Adrenal gland (tissue), 12 donors: ENCODE data around the gene FGD4. TPM values are rescaled to one million over a fixed set of nuclear protein-coding genes. Genes with fewer than 3 reads are reported as not detected.

Experiments used
- DNase-seq, 7 donors: peaks; one replicate each; pipeline ENCODE4 v3.0.0-alpha.2; 2019 to 2020
- H3K27ac ChIP-seq, 5 donors: fragments of 200-600 bp; sonication (generic) in 4 of 5; 1 replicate in 3 of 5; 2 replicates in 2 of 5; pipeline versions ENCODE4 v1.5.1 to v1.8.0; 2016 to 2020; ENCODE audit warnings: mild to moderate bottlenecking in 1 of 5
- H3K27me3 ChIP-seq: fragments of 200-600 bp; 2 replicates; pipeline ENCODE4 v1.8.0; 2021
- H3K36me3 ChIP-seq, 2 donors: fragments of 200-600 bp; replicated peaks in 1 of 2; 1 replicate in 1 of 2; 2 replicates in 1 of 2; pipeline versions ENCODE4 v1.5.1 to v1.8.0; 2018 to 2022
- H3K4me1 ChIP-seq, 2 donors: fragments of 200-600 bp; replicated peaks in 1 of 2; 1 replicate in 1 of 2; 2 replicates in 1 of 2; pipeline versions ENCODE4 v1.5.1 to v1.8.0; 2018 to 2021
- H3K4me3 ChIP-seq, 4 donors: fragments of 200-600 bp; sonication (generic) in 3 of 4; one replicate each; pipeline ENCODE4 v1.5.1; 2016 to 2018
- H3K9me3 ChIP-seq, 3 donors: fragments of 200-600 bp; sonication (generic) in 1 of 3; replicated peaks in 1 of 3; 1 replicate in 2 of 3; 2 replicates in 1 of 3; pipeline versions ENCODE4 v1.5.1 to v1.8.0; 2016 to 2021
- CTCF ChIP-seq, 6 experiments: fragments of 450-650 bp in 4 of 6; fragments of 200-600 bp in 2 of 6; sonication (generic) in 1 of 6; IDR thresholded peaks; 1 replicate in 5 of 6; 2 replicates in 1 of 6; pipeline versions ENCODE4 v1.5.1 to v1.8.0; 2016 to 2021; ENCODE audit warnings: antibody characterized with exemption in 6 of 6, mild to moderate bottlenecking in 2 of 6, moderate library complexity in 1 of 6
- POLR2A ChIP-seq, 2 donors: fragments of 450-650 bp; IDR thresholded peaks; one replicate each; pipeline ENCODE4 v1.6.1; 2017; ENCODE audit warnings: antibody characterized with exemption in 2 of 2, mild to moderate bottlenecking in 2 of 2, moderate library complexity in 1 of 2
- WGBS, 4 donors: extraction: QIAGEN DNeasy Blood & Tissue Kit in 2 of 4; methylation state at CpG; one replicate each; pipeline versions ENCODE4 v1.1.5 to v1.1.7; 2013 to 2017; 5-methylcytosine and 5-hydroxymethylcytosine counted together
- intact Hi-C, 2 donors: fragments of 100-400 bp; cut with DNase I; formaldehyde crosslinking; loops; one replicate each; pipeline versions ENCODE4 v1.14.1 to v1.15.0; 2022 to 2023
- polyA plus RNA-seq, 3 donors: library from polyadenylated mRNA; stranded (reverse); fragments of 200-250 nt in 2 of 3; fragments of 350-450 nt in 1 of 3; fragmentation: Illumina TruSeq in 1 of 3; extraction: RNeasy Lipid Tissue Mini Kit (QIAGEN cat#74804) in 1 of 3; gene quantifications; one replicate each; pipeline ENCODE4 v1.2.3, GENCODE V29; 2013 to 2014
- total RNA-seq, 9 donors: library from RNA; depleted of rRNA in 4 of 9; stranded (reverse); fragments of >200 nt in 4 of 9; fragments of 120-200 nt in 1 of 9; fragmentation: NEBNext Ultra II Directional in 1 of 9; extraction: Animal tissue kit (Norgen Biotek cat#: 25700) in 1 of 9; gene quantifications; one replicate each; pipeline versions ENCODE4 v1.1.0 to v1.2.4, GENCODE V29; 2013 to 2023
- donor health status: healthy with polysubstance abuse.
- donor health status: Bipolar disorder and iron deficiency.
- donor health status: DM: yes; HTN: yes; CAD: no.
- donor health status: DM: no; HTN: no; CAD: no.
- donor health status: DM: no; HTN: no; CAD: no.
- donor health status: DM: yes; HTN: yes; CAD: no.

FGD4 gene
- total and polyA plus RNA-seq, 12 donors, result 1.7 to 38.5 (median 16.6) TPM

DNA sequence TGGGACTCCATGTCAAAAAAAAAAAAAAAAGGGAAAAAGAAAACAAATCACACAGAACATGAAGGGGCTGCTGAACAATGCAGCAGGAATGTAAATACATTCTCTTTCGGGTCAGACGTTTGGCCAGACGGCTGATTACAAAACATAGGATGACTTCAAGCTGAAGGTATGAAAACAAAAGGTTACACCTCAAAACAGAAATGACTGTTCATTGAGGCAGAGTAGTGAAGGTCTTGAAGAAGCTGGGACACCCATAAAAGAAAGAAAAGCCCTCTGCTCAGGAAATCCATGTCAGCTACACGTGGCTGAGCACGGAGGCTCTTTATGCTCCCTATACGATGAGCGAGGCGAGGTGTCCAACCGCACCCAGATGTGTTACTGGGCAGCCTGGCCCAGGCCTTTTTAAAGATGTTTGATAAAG, 37.7 kb downstream of the FGD4 start:
- Histone ChIP-seq H3K4me3 (no peak overlapping the region), H3K27me3 (no peaks in the 10 kb centered on the region), H3K36me3 (no peaks in the 10 kb centered on the region), H3K27ac (no peak overlapping the region), H3K9me3 (no peaks in the 10 kb centered on the region), H3K4me1 (no peaks in the 10 kb centered on the region)
- WGBS, 4 donors, result 68 to 74% (median 72%) methylated on average over 9 of the region's 9 CpGs
- TF ChIP-seq CTCF (IDR thresholded peaks at IDR 0.05), result no peak
- no peak for TF ChIP-seq POLR2A (IDR thresholded peaks at IDR 0.05)
- DNase-seq, result no peak
- intact Hi-C loops, result no loop called here

- intact Hi-C loops, result no loop called here
- no peak for DNase-seq
- Histone ChIP-seq H3K9me3 (no peaks in the 10 kb centered on the region), H3K4me3 (no peak overlapping the region), H3K4me1 (no peaks in the 10 kb centered on the region), H3K27ac (no peak overlapping the region), H3K27me3 (no peaks in the 10 kb centered on the region), H3K36me3 (no peaks in the 10 kb centered on the region)
- TF ChIP-seq POLR2A (IDR thresholded peaks at IDR 0.05) (no peak), CTCF (IDR thresholded peaks at IDR 0.05) (no peak)
- 83 to 94% (median 89%) methylated on average over 9 of the region's 9 CpGs for WGBS, 4 donors
Measured at GRCh38 chr12:32440120-32440865, 40.9 kb downstream of the FGD4 start.

DNA sequence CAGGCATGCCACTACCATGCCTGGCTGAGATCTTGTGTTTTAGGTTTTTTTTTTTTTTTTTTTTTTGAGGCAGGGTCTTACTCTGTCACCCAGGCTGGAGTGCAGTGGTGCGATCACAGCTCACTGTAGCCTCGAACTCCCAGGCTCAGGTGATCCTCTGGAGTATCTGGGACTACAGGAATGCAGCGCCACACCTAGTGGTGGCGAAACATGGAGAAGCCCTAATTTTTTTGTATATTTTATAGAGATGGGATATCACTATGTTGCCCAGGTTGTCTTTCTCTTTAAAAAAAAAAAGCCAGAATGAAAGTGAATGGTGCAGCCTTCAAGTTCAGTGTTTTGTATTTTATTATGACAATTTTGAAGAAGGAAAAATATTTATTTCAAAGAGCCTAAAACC, 44.1 kb downstream of the FGD4 start:
- no peaks in the 10 kb centered on the region for H3K36me3 ChIP-seq
- TF ChIP-seq POLR2A (IDR thresholded peaks at IDR 0.05) (no peak), CTCF (IDR thresholded peaks at IDR 0.05) (no peak)
- 93 to 100% (median 95%) methylated on average over 4 of the region's 4 CpGs for WGBS, 4 donors
- no peaks in the 10 kb centered on the region for H3K4me1 ChIP-seq
- H3K27me3 ChIP-seq, result no peaks in the 10 kb centered on the region
- DNase-seq, result no peak
- H3K9me3 ChIP-seq, result no peaks in the 10 kb centered on the region
- intact Hi-C loops, result no loop called here
- no peak overlapping the region for H3K4me3 ChIP-seq
- H3K27ac ChIP-seq, result no peak overlapping the region

- DNase-seq, result no peak
- 19 to 31% (median 23%) methylated on average over 2 of the region's 2 CpGs for WGBS, 4 donors
- Histone ChIP-seq H3K27me3 (no peaks in the 10 kb centered on the region), H3K4me3 (no peak overlapping the region), H3K27ac (no peak overlapping the region), H3K9me3 (no peaks in the 10 kb centered on the region), H3K4me1 (no peaks in the 10 kb centered on the region), H3K36me3 (no peaks in the 10 kb centered on the region)
- intact Hi-C loops, result no loop called here
- no peak for TF ChIP-seq CTCF (IDR thresholded peaks at IDR 0.05)
- no peak for TF ChIP-seq POLR2A (IDR thresholded peaks at IDR 0.05)
Measured at GRCh38 chr12:32444895-32445294, 45.5 kb downstream of the FGD4 start.
